Measurements from ENCODE around the gene GARNL3.

DNA sequence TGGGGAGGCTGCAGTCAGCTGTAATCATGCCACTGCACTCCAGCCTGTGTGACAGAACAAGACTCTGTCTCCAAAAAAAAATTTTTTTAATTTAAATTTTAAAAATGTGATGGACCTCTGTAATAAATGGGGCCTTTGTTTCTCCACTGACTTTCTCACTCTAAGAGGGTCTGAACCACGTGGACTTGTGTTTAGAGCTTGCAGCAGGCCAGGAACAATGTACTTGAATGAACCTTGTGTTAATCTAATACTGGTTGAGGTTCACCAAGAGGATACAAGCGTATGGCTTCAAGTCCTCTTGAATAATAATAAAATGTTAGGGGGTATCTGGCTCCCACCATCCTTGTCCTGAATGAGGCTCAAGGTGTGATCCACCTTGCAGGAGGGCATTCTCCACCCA is 118.0 kb downstream of the GARNL3 start:
- TF ChIP-seq, protein P1, sequence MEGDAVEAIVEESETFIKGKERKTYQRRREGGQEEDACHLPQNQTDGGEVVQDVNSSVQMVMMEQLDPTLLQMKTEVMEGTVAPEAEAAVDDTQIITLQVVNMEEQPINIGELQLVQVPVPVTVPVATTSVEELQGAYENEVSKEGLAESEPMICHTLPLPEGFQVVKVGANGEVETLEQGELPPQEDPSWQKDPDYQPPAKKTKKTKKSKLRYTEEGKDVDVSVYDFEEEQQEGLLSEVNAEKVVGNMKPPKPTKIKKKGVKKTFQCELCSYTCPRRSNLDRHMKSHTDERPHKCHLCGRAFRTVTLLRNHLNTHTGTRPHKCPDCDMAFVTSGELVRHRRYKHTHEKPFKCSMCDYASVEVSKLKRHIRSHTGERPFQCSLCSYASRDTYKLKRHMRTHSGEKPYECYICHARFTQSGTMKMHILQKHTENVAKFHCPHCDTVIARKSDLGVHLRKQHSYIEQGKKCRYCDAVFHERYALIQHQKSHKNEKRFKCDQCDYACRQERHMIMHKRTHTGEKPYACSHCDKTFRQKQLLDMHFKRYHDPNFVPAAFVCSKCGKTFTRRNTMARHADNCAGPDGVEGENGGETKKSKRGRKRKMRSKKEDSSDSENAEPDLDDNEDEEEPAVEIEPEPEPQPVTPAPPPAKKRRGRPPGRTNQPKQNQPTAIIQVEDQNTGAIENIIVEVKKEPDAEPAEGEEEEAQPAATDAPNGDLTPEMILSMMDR (conservative IDR thresholded peaks at IDR 0.05; ENCODE audit: low read length): no peak
- TF ChIP-seq EZH2phosphoT487 (IDR thresholded peaks at IDR 0.05; ENCODE audit: borderline replicate concordance): no peak

Measured in Loucy (cell line).